Neuron (in vitro differentiated cells): ENCODE measurements around the gene CAMK1D.

Experiments used
- H2AFZ ChIP-seq: one replicate; pipeline ENCODE4 v1.6.1; 2013; ENCODE audit warnings: low read depth, mild to moderate bottlenecking, inconsistent platforms, low read length, moderate library complexity
- H3K27me3 ChIP-seq: one replicate; pipeline ENCODE4 v1.6.1; 2013; ENCODE audit warnings: low read length; ENCODE audit not compliant: insufficient read depth
- H3K36me3 ChIP-seq: one replicate; pipeline ENCODE4 v1.6.1; 2013; ENCODE audit warnings: low read length; ENCODE audit not compliant: insufficient read depth
- H3K4me1 ChIP-seq: one replicate; pipeline ENCODE4 v1.6.1; 2013; ENCODE audit warnings: low read length; ENCODE audit not compliant: insufficient read depth
- H3K4me3 ChIP-seq: 2 replicates; pipeline ENCODE4 v1.5.1; 2013; ENCODE audit warnings: mild to moderate bottlenecking, low read length, moderate library complexity
- H3K9me3 ChIP-seq: one replicate; pipeline ENCODE4 v1.6.1; 2013; ENCODE audit warnings: low read length

Gene CAMK1D

GRCh38 chr10:12387561-12388210, 38.3 kb downstream of the CAMK1D start:
- Histone ChIP-seq H3K4me3 (no peak overlapping the region), H2AFZ (no peak overlapping the region), H3K9me3 (no peaks in the 10 kb centered on the region), H3K4me1 (no peaks in the 10 kb centered on the region), H3K27me3 (no peaks in the 10 kb centered on the region), H3K36me3 (no peaks in the 10 kb centered on the region)

GRCh38 chr10:12388671-12389070, 39.3 kb downstream of the CAMK1D start:
- Histone ChIP-seq H2AFZ (no peak overlapping the region), H3K4me3 (no peak overlapping the region), H3K4me1 (no peaks in the 10 kb centered on the region), H3K36me3 (no peaks in the 10 kb centered on the region), H3K27me3 (no peaks in the 10 kb centered on the region), H3K9me3 (no peaks in the 10 kb centered on the region)

GRCh38 chr10:12389154-12389734, 39.9 kb downstream of the CAMK1D start:
- Histone ChIP-seq H2AFZ (no peak overlapping the region), H3K4me3 (no peak overlapping the region), H3K4me1 (no peaks in the 10 kb centered on the region), H3K27me3 (no peaks in the 10 kb centered on the region), H3K9me3 (no peaks in the 10 kb centered on the region), H3K36me3 (no peaks in the 10 kb centered on the region)

DNA sequence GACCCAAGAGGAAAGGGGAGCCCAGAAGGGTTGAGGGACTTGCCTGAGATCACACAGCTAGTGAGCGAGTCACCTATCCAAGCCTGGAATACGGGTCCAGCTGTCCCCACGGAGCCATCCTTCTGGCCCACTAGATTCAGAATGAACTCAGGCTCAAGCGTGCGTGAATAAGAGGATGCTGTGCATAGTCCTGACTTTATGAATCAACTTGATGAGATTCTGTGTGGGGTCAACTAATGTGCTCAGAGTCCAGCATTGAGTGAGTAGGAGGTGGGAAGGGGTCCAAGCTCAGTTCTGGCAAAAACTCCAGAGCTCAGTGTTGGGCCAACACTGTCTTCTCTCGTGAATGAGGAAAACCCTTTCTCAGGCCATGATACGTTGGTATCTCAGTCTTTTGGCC, 41.4 kb downstream of the CAMK1D start:
- no peaks in the 10 kb centered on the region for H3K36me3 ChIP-seq
- no peaks in the 10 kb centered on the region for H3K27me3 ChIP-seq
- H3K9me3 ChIP-seq: no peaks in the 10 kb centered on the region
- no peak overlapping the region for H2AFZ ChIP-seq
- H3K4me1 ChIP-seq: no peaks in the 10 kb centered on the region
- no peak overlapping the region for H3K4me3 ChIP-seq

DNA sequence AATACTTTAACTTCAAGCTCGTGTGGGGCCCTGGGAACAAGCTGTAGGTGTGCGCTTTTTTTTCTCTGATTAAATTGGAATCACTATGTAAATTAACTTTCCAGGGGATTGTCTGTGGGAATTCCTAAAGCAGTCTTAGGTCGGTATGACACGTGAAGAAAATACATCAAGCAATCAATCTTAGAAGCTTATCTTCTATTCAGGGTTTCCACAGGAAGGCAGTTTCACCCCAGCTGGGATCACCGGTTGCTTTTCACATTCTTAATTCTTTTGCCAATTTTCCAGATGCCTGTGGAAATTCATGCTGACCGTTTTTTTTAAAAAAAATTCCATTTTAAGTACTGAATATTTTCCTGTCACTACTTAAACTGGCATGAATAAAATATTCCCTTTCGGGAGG, 41.9 kb downstream of the CAMK1D start:
- no peak overlapping the region for H3K4me3 ChIP-seq
- H3K9me3 ChIP-seq: no peaks in the 10 kb centered on the region
- H2AFZ ChIP-seq: no peak overlapping the region
- H3K4me1 ChIP-seq: no peaks in the 10 kb centered on the region
- no peaks in the 10 kb centered on the region for H3K36me3 ChIP-seq
- H3K27me3 ChIP-seq: no peaks in the 10 kb centered on the region

GRCh38 chr10:12393831-12394230, 44.5 kb downstream of the CAMK1D start:
- H3K27me3 ChIP-seq: no peaks in the 10 kb centered on the region
- H3K36me3 ChIP-seq: no peaks in the 10 kb centered on the region
- no peaks in the 10 kb centered on the region for H3K9me3 ChIP-seq
- no peak overlapping the region for H2AFZ ChIP-seq
- no peaks in the 10 kb centered on the region for H3K4me1 ChIP-seq
- H3K4me3 ChIP-seq: no peak overlapping the region

DNA sequence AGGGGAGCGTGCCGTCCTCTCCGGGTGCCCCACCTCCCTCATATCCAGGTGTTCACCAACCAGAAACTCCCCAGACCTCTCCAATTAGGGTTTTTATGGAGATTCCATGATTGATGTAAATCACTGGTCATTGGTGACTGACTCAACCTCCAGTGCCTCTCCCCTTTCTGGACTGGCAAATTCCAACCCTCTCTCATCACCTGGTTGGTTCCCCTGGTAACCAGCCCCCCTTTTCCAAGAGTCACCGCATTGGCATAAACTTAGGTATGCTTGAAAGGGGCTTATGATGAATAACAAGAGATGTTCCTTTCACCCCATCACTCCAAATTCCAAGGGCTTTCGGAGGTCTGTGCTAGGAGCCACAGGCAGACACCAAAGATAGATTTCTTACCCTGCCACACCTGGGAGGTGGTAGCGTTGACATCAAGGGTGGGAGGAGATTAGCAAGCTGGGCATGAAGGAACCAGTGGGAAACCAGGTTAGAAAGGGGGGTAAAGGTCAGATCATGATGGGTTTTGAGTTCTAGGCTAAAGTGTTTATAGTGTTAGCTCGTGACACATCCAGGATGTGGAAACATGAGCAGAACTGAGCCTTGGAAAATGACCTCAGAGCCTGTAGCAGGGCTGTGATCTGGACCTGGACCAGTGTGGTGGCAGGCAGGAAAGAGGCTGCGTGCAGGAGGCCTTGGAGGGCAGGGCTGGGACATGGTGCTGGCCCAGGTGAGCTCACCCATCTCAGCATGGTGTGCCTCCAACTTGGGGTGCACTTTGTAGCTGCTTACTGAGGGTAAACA, 45.1 kb downstream of the CAMK1D start:
- no peak overlapping the region for H2AFZ ChIP-seq
- H3K36me3 ChIP-seq: no peaks in the 10 kb centered on the region
- no peaks in the 10 kb centered on the region for H3K4me1 ChIP-seq
- no peak overlapping the region for H3K4me3 ChIP-seq
- H3K9me3 ChIP-seq: no peaks in the 10 kb centered on the region
- no peaks in the 10 kb centered on the region for H3K27me3 ChIP-seq

- Histone ChIP-seq H3K36me3 (no peaks in the 10 kb centered on the region), H3K4me1 (no peaks in the 10 kb centered on the region), H2AFZ (no peak overlapping the region), H3K9me3 (no peaks in the 10 kb centered on the region), H3K4me3 (no peak overlapping the region), H3K27me3 (no peaks in the 10 kb centered on the region)
Observed at GRCh38 chr10:12396093-12396492, 46.7 kb downstream of the CAMK1D start.

- no peak overlapping the region for H3K4me3 ChIP-seq
Observed at GRCh38 chr10:12396567-12396966, 47.2 kb downstream of the CAMK1D start.

DNA sequence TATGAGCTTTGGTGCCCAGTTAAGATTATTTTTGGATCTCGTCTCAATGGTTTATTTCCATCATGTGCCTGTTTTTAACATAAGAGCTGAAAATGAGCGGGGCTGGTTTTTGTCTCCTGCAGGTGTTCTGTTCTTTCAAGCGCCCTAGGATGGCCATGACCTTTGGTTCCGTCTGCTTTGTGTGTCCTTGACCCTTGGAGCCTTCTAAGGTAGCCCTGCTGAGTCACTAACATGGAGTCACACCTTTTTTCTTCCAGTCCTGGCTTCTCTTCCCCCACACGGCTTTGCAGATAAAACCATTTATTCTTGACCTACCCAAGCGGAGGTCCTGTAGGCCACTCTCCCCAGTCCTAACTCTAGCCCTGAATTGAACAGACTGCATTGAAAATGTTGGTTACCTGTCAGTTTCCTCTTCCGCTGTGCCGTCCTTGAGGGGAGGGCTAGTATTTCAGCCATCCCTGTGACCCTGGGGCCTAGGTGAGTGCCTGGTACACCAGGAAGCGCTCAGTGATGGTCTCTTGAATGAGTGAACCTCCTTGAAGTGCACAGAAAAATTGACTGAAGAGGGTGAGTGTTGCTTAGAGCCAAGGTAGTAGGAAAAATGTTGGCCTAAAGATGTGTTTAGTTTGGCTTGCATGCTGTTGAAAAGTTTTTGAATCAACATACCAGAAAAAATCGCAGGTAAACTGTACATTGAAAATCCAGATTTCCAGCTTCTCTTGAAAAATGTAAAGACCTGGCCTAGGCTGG, 48.0 kb downstream of the CAMK1D start:
- H3K27me3 ChIP-seq: no peaks in the 10 kb centered on the region
- H3K4me3 ChIP-seq: no peak overlapping the region
- no peaks in the 10 kb centered on the region for H3K4me1 ChIP-seq
- no peak overlapping the region for H2AFZ ChIP-seq
- no peaks in the 10 kb centered on the region for H3K9me3 ChIP-seq
- no peaks in the 10 kb centered on the region for H3K36me3 ChIP-seq

More at GRCh38 chr10:12396567-12396966, 47.2 kb downstream of the CAMK1D start:
- H3K4me1 ChIP-seq: no peaks in the 10 kb centered on the region
- no peak overlapping the region for H2AFZ ChIP-seq
- H3K27me3 ChIP-seq: no peaks in the 10 kb centered on the region
- no peaks in the 10 kb centered on the region for H3K36me3 ChIP-seq
- no peaks in the 10 kb centered on the region for H3K9me3 ChIP-seq

DNA sequence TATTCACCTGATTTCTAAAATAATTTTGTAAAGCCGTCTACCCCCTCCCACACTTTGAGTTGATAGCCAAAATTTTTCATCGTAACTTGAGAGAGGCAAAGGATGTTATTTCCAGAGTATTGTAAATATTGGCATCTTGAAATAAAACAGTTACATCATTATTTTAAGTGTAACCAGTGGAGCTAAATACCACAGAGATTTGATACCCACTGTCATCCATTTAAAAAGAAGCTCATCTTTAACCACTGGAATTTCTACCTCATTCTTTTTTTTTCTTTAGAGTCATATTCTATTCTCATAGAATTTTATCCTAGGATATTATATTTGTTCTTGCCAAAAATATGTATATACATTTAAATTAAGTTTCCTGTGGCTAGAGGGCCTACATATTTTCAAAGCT, 48.6 kb downstream of the CAMK1D start:
- Histone ChIP-seq H2AFZ (no peak overlapping the region), H3K36me3 (no peaks in the 10 kb centered on the region), H3K27me3 (no peaks in the 10 kb centered on the region), H3K9me3 (no peaks in the 10 kb centered on the region), H3K4me3 (no peak overlapping the region), H3K4me1 (no peaks in the 10 kb centered on the region)

- no peaks in the 10 kb centered on the region for H3K9me3 ChIP-seq
- H3K4me1 ChIP-seq: no peaks in the 10 kb centered on the region
- H3K4me3 ChIP-seq: no peak overlapping the region
- no peaks in the 10 kb centered on the region for H3K36me3 ChIP-seq
- H2AFZ ChIP-seq: no peak overlapping the region
- no peaks in the 10 kb centered on the region for H3K27me3 ChIP-seq
Observed at GRCh38 chr10:12400266-12400931, 51.1 kb downstream of the CAMK1D start.
